ENCODE results near the gene ARID4B.
A peak's percentile ranks its signal among the peaks of the same experiment; 100 is the strongest.
"Not testable (repeated sequence)": the region's sequence is repeated elsewhere in the genome, so short reads cannot be mapped to it uniquely, and the experiment has no call there.

Gene ARID4B

GRCh38 chr1:235227414-235227813 lies 100.6 kb downstream of the ARID4B start:
- DNase-seq (ENCODE audit: low read depth in 2 of 2): no peak

GRCh38 chr1:235226933-235227332 lies 101.0 kb downstream of the ARID4B start:
- no peak for DNase-seq (ENCODE audit: low read depth in 2 of 2)

DNA sequence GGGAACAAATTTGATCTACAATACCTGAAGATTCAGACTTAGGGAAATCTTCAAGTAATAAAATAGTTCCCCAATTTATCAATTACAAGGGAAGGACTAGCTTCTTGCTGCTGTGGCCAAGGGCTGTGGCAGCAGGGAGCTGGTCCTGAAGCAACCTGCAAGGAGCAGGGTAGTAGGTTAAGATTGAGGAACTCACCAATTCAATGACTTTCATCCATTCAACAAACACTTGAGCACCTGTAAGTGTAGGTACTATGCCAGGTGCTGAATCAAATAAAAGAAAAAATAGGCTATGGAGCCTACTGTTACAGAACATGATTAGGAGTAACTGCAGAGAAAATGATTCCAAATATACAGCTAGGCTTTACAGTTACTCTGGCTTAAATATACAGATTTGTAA lies 102.7 kb downstream of the ARID4B start:
- no peak for DNase-seq (ENCODE audit: low read depth in 2 of 2)

GRCh38 chr1:235221653-235222375 lies 106.2 kb downstream of the ARID4B start:
- no peak for DNase-seq (ENCODE audit: low read depth in 2 of 2)

DNA sequence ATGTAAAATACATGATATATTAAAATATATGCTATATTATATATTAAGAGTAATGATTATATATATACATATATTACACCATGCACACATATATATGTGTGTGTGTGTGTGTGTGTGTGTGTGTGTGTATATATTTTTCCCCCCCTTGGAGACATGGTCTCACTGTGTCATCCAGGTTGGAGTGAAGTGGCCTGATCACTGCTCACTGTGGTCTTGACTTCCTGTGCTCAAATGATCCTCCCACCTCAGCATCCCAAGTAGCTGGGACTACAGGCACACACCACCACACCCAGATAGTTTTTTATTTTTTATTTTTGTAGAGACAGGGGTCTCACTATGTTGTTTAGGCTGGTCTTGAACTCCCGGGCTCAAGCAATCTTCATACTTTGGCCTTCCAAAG lies 112.5 kb downstream of the ARID4B start:
- DNase-seq (ENCODE audit: low read depth in 2 of 2): no peak

DNA sequence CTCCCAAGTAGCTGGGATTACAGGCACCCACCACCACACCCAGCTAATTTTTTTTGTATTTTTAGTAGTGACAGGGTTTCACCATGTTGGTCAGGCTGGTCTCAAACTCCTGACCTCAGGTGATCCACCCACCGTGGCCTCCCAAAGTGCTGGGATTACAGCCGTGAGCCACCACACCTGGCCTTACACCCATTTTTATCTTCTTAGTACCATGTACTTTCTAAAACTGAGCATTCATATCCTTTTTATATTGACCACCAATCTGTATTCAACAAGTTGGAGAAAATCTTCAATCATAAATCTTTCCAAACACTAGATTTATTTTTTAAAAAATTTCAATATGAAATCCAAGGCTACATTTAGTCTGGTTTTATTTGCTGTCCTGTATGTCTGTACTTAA lies 113.0 kb downstream of the ARID4B start:
- not testable (repeated sequence) for DNase-seq (ENCODE audit: low read depth in 2 of 2)

DNA sequence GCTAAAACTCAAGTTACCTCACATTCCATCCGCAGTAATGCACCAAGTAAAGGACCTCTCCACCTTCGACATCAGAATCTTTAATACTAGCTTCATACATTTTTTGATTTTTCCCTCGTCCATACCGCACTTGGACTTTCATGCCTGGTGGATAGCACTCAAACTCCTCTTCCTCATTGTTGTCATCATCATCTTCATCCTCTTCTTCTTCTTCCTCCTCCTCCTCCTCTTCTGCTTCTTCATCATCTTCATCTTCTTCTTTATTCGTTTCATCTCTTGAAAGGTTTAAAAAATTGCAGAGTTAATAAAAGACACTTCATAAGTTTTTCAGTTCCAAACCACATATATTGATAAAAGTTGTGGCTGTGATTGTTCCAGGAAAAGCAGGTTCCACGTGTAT lies 114.2 kb downstream of the ARID4B start:
- DNase-seq (ENCODE audit: low read depth in 2 of 2): no peak

DNA sequence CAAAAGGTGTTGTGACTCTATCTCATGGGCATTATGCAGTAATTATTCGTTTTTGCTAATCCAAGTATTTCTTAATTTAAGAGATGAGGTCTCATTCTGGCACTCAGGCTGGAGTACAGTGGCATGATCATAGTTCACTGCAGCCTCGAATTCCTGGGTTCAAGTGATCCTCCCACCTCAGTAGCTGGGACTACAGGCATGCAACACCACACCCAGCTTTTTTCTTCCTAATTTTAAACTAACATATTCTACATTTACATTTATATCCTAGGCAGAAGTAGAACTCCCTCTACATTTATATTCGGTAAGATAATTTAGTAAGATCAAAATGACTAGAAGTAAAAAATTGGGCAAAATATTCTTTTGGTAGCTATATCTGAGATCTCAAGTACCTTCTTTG lies 116.5 kb downstream of the ARID4B start:
- DNase-seq (ENCODE audit: low read depth in 2 of 2): no peak

DNA sequence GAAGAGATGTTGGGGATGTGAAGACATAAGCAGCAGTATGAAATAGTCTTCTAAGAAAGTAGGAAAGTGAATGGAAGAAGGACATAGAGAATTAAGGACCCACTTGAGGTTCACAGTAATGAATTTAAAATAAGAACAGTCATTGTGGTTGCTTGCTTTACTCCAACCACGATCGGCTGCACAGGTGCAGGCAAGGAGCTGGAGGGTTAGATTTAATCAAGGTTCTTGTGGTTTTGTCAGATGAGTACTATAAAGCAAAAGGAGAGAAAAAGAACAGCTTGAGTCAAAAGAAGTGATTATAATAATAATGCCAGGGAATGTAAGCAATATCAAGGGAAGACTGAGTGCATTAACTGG lies 120.8 kb downstream of the ARID4B start:
- peak in 1 of 2 donors; percentile 15 for DNase-seq (ENCODE audit: low read depth in 2 of 2)

- no peak for DNase-seq (ENCODE audit: low read depth in 2 of 2)
Observed at GRCh38 chr1:235206533-235207208, 121.3 kb downstream of the ARID4B start.

GRCh38 chr1:235205687-235206086 lies 122.3 kb downstream of the ARID4B start:
- DNase-seq (ENCODE audit: low read depth in 2 of 2): no peak

DNA sequence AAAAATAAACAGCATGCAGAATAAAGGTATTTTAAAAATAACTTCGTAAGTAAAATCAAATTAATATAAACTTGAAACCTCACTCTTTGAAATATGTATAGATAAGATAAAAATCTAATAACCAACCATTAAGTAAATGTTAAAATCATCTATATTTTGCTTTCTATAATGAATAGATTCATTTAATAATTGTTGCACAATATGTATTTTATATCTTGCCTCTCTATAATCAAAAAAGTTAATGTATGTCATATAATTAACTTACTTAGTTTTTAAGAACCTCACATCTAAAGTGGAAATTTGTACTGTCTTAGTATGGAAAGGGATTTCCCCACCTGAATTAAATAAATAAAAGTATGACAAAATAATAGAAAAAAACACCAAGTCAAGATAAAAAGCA lies 124.6 kb downstream of the ARID4B start:
- no peak for DNase-seq (ENCODE audit: low read depth in 2 of 2)

- DNase-seq (ENCODE audit: low read depth in 2 of 2): not testable (repeated sequence)
Observed at GRCh38 chr1:235202447-235202846, 125.5 kb downstream of the ARID4B start.

- DNase-seq (ENCODE audit: low read depth in 2 of 2): no peak
Observed at GRCh38 chr1:235199441-235199840, 128.5 kb downstream of the ARID4B start.

- no peak for DNase-seq (ENCODE audit: low read depth in 2 of 2)
Observed at GRCh38 chr1:235190431-235190830, 137.5 kb downstream of the ARID4B start.

GRCh38 chr1:235187316-235187715 lies 140.7 kb downstream of the ARID4B start:
- DNase-seq (ENCODE audit: low read depth in 2 of 2): no peak

- DNase-seq (ENCODE audit: low read depth in 2 of 2): no peak
Observed at GRCh38 chr1:235181561-235182245, 146.3 kb downstream of the ARID4B start.

GRCh38 chr1:235180916-235181460 lies 147.0 kb downstream of the ARID4B start:
- no peak for DNase-seq (ENCODE audit: low read depth in 2 of 2)

DNA sequence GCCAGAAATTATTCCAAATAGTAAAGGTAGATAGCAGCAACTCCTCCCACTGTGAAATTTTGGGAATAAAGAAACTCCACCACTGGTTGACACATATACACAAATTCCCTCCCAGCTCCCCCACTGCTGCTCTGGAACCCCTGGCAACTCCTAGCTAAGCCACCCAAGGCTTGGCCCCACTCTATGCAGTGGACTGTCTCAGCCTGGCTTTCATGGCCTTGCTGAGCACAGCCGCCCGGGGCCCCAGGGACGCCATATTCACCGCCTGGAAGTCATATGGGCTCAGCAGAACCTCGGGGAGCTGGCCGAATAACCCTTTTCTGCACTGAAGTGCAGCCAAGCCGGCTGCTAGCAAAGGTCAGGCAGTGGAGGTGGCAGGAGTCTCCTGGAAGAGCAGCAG lies 151.5 kb downstream of the ARID4B start:
- DNase-seq (ENCODE audit: low read depth in 2 of 2): no peak

DNA sequence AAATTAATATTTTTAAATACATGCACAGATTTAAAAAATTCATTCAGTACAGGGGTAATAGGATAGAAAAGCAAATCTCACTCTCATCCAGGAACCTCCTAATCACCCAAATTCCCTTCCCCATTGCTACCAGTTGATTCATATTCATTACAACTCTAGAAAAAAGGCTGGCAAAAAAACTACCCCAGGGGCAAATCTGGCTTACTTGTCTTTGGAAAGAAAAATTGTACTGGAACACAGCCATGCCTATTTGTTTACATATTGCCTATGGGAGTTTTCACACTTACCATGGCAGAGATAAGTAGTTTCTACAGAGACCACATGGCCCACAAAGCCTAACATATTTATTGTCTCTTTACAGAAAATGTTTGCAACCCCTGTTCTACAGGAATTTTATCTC lies 158.0 kb downstream of the ARID4B start:
- no peak for DNase-seq (ENCODE audit: low read depth in 2 of 2)

DNA sequence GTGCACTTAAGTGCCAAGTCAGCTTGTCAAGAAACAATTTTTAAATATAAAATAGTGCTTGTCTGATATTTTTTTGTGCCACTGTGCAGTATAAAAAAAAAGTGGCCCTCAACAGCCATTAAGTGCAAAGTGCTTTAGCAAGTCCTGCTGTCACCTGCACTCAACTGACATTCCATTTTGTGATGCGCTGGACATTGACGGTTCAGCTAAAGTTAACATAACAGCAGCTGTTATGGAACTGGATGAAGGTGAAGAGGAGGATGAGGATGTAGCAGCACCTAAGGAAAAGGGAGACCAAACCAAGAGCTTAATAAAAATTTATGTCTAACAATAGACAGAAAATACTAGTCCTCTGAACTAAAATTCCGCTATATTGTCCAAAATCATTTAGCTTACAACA lies 159.6 kb downstream of the ARID4B start:
- no peak for DNase-seq (ENCODE audit: low read depth in 2 of 2)

DNA sequence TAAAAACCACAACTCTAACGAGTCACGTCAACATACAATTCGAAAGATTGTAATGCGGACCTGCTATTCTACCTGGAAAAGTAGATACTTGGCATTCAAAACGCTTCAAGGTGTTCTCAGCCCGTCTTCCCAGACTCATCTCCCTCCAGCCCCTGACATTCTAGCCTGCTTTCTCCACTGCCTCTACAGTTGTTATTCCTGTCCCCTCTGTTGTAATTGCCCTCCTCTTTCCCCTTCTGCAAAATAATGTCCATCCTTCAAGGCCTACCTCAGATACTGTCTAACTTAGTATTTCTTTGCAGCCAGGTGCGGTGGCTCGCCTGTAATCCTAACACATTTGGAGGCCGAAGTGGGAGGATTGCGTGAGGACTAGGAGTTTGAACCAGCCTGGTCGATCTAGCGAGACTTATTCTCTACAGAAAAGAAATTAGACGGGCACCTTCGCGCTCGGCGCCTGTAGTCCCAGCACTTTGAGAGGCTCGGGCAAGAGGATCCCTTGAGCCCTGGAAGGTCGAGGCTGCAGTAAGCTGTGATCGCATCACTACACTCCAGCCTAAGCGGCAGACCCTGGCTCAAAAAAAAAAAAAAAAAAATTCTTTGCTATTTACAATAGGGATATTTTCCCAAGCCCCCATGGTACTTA lies 166.2 kb downstream of the ARID4B start:
- no peak for DNase-seq (ENCODE audit: low read depth in 2 of 2)
